ENCODE data around the gene TCF19. TPM values are rescaled to one million over a fixed set of nuclear protein-coding genes. Genes with fewer than 3 reads are reported as not detected.

The TCF19 gene
- total and polyA plus RNA-seq, 10 of the 15 experiments (the other 5 are each of a cell fraction or from before 2014, with no cell fraction given) = 7.7 to 103 (median 53.3) TPM

GRCh38 chr6:31158140-31158862 lies at the start of gene TCF19 (continued):
- TF ChIP-seq ZNF217 (IDR thresholded peaks at IDR 0.05) (no peak), CEBPZ (IDR thresholded peaks at IDR 0.05; ENCODE audit: low read depth, low read length) (peak; percentile 84), SREBF1 (IDR thresholded peaks at IDR 0.05; ENCODE audit: low read length) (0 out of 2 replicates have a peak, but pooled peaks have one; percentile 21), ZNF687 (IDR thresholded peaks at IDR 0.05) (no peak), PAX5 (IDR thresholded peaks at IDR 0.05; ENCODE audit: borderline replicate concordance, low read depth, low read length) (no peak), MYB (IDR thresholded peaks at IDR 0.05; ENCODE audit: borderline replicate concordance, low read depth, low read length) (no peak), KAT2A (conservative IDR thresholded peaks at IDR 0.05; ENCODE audit: control insufficient read depth, low read depth, low read length) (no peak), SMAD1 (IDR thresholded peaks at IDR 0.05; ENCODE audit: low read depth, partially characterized antibody) (no peak), NBN (IDR thresholded peaks at IDR 0.05) (no peak), MLLT1 (IDR thresholded peaks at IDR 0.05) (no peak), SRF (IDR thresholded peaks at IDR 0.05; ENCODE audit: low read depth in 2 of 2, low read length in 2 of 2) (0 out of 4 replicates have a peak, but pooled peaks have one; percentile 3 to 46), ZBTB11 (CRISPR knock-in tag; IDR thresholded peaks at IDR 0.05) (no peak), ZNF622 (IDR thresholded peaks at IDR 0.05) (no peak), ATF7 (IDR thresholded peaks at IDR 0.05; ENCODE audit: low read depth) (0 out of 2 replicates have a peak, but pooled peaks have one; percentile 17), CHD2 (IDR thresholded peaks at IDR 0.05; ENCODE audit: borderline replicate concordance, low read depth, low read length) (peak; percentile 94), RAD51 (IDR thresholded peaks at IDR 0.05) (no peak), NFIC (IDR thresholded peaks at IDR 0.05; ENCODE audit: low read depth, low read length) (no peak), YY1 (IDR thresholded peaks at IDR 0.05; ENCODE audit: low read depth, low read length) (no peak), RUNX3 (IDR thresholded peaks at IDR 0.05; ENCODE audit: low read length) (no peak; the same call in 1 of the 2 replicates)

Data from GM12878 (cell line).